HCT116 (cell line): ENCODE data around the gene PPEF2. TPM values are rescaled to one million over a fixed set of nuclear protein-coding genes. Genes with fewer than 3 reads are reported as not detected.

Source experiments
- ATAC-seq: fragments of 200-7000 bp; cut with Tn5 transposase; 2 replicates; pipeline ENCODE4 v1.9.1; 2020; ENCODE audit warnings: mild to moderate bottlenecking, moderate library complexity
- BruUV-seq: library from RNA; stranded (reverse); fragments of 400-500 nt; replicated peaks from 2 replicates; lab custom pipeline; 2021; lab: Mats Ljungman, UMichigan
- CTCF ChIA-PET: fragments of 300-600 bp; sonication (Branson Sonifier 250); formaldehyde crosslinking; loops from one replicate; lab custom pipeline; 2021; ENCODE audit warnings: antibody characterized with exemption; lab: Charles Lee
- POLR2A ChIA-PET: fragments of 300-600, 350-600 bp; sonication (Branson Sonifier 250); formaldehyde crosslinking; loops from one replicate; lab custom pipeline; 2021; ENCODE audit warnings: antibody characterized with exemption; lab: Charles Lee
- RAD21 ChIA-PET, 2 experiments: fragments of 300-600 bp; sonication (Branson Sonifier 250); formaldehyde crosslinking; loops; one replicate each; lab custom pipeline; 2023; ENCODE audit warnings: low total read pairs in 2 of 2; ENCODE audit not compliant: uncharacterized antibody in 2 of 2, unreplicated experiment in 2 of 2, low non-redundant PET in 1 of 2; lab: Charles Lee
- DNase-seq: peaks from one replicate; pipeline ENCODE4 v3.0.0-alpha.2; 2010; ENCODE audit warnings: low read depth, low spot score
- H2AFZ ChIP-seq: fragments of 200-600 bp; shearing (Covaris generic), sonication (generic); 2 replicates; pipeline ENCODE4 v1.6.1; 2017; ENCODE audit warnings: low read depth, mixed run types, mixed read lengths, antibody characterized with exemption, low read length; ENCODE audit not compliant: poor library complexity, severe bottlenecking
- H3K27ac ChIP-seq: 2 replicates; pipeline ENCODE4 v1.5.1; 2012; ENCODE audit warnings: low read depth, low read length
- H3K27me3 ChIP-seq: fragments of 200-600 bp; sonication (generic); 2 replicates; pipeline ENCODE4 v1.6.1; 2016; ENCODE audit warnings: mixed run types, low read length, mixed read lengths; ENCODE audit not compliant: insufficient read depth
- H3K36me3 ChIP-seq, 2 experiments: fragments of 200-500 bp in 1 of 2; fragments of 200-600 bp in 1 of 2; sonication (Bioruptor generic) in 1 of 2; sonication (generic) in 1 of 2; 2 replicates each; pipeline versions ENCODE4 v1.5.1 to v1.6.1; 2014 to 2016; ENCODE audit warnings: low read length in 2 of 2, inconsistent platforms in 1 of 2, mixed read lengths in 1 of 2, mixed run types in 1 of 2; ENCODE audit not compliant: insufficient read depth in 2 of 2, control insufficient read depth in 1 of 2
- H3K4me1 ChIP-seq, 2 experiments: fragments of 200-600 bp in 1 of 2; sonication (generic) in 1 of 2; 2 replicates each; pipeline versions ENCODE4 v1.5.1 to v1.6.1; 2012 to 2017; ENCODE audit warnings: low read length in 2 of 2, inconsistent platforms in 1 of 2, mild to moderate bottlenecking in 1 of 2, mixed read lengths in 1 of 2, mixed run types in 1 of 2, moderate library complexity in 1 of 2; ENCODE audit not compliant: insufficient read depth in 2 of 2, control insufficient read depth in 1 of 2
- H3K4me2 ChIP-seq: fragments of 200-600 bp; sonication (generic); 2 replicates; pipeline ENCODE4 v1.6.1; 2017; ENCODE audit warnings: mixed run types, low read length, mixed read lengths
- H3K4me3 ChIP-seq, 2 experiments: fragments of 200-600 bp in 1 of 2; sonication (generic) in 1 of 2; replicated peaks in 1 of 2; 2 replicates each; pipeline ENCODE4 v1.5.1; 2011 to 2016; ENCODE audit warnings: low read length in 2 of 2, control low read depth in 1 of 2, low read depth in 1 of 2, mild to moderate bottlenecking in 1 of 2, mixed read lengths in 1 of 2, mixed run types in 1 of 2
- H3K79me2 ChIP-seq: fragments of 200-600 bp; sonication (generic); 2 replicates; pipeline ENCODE4 v1.6.1; 2017; ENCODE audit warnings: mild to moderate bottlenecking, mixed run types, low read length, moderate library complexity, mixed read lengths; ENCODE audit not compliant: insufficient read depth
- H3K9ac ChIP-seq: fragments of 200-600 bp; sonication (generic); 2 replicates; pipeline ENCODE4 v1.6.1; 2016; ENCODE audit warnings: low read length, mixed read lengths
- H3K9me2 ChIP-seq: fragments of 200-600 bp; sonication (generic), shearing (Covaris generic); 2 replicates; pipeline ENCODE4 v1.6.1; 2017; ENCODE audit warnings: mixed run types, mild to moderate bottlenecking, moderate library complexity; ENCODE audit not compliant: insufficient read depth
- H3K9me3 ChIP-seq, 2 experiments: fragments of 200-500 bp in 1 of 2; fragments of 200-600 bp in 1 of 2; sonication (Bioruptor generic) in 1 of 2; sonication (generic) in 1 of 2; 2 replicates each; pipeline ENCODE4 v1.6.1; 2014 to 2017; ENCODE audit warnings: low read length in 2 of 2, mixed read lengths in 2 of 2, inconsistent platforms in 1 of 2, low read depth in 1 of 2, mild to moderate bottlenecking in 1 of 2, mixed run types in 1 of 2, moderate library complexity in 1 of 2; ENCODE audit not compliant: control insufficient read depth in 1 of 2, insufficient read depth in 1 of 2
- H4K20me1 ChIP-seq: fragments of 200-600 bp; sonication (generic), shearing (Covaris generic); 2 replicates; pipeline ENCODE4 v1.6.1; 2017; ENCODE audit warnings: mixed run types, mild to moderate bottlenecking, moderate library complexity; ENCODE audit not compliant: insufficient read depth
- CEBPB ChIP-seq: IDR thresholded peaks from 2 replicates; pipeline ENCODE4 v1.6.1; 2012; ENCODE audit warnings: low read depth
- EGR1 ChIP-seq: IDR thresholded peaks from 2 replicates; pipeline ENCODE4 v1.6.1; 2012; ENCODE audit warnings: low read depth
- EZH2 ChIP-seq: fragments of 200-600 bp; sonication (generic); IDR thresholded peaks from 2 replicates; pipeline ENCODE4 v1.6.1; 2017; ENCODE audit warnings: antibody characterized with exemption, mixed run types
- FOSL1 ChIP-seq: IDR thresholded peaks from 2 replicates; pipeline ENCODE4 v1.6.1; 2012; ENCODE audit warnings: low read depth
- JUND ChIP-seq: IDR thresholded peaks from 2 replicates; pipeline ENCODE4 v1.6.1; 2012
- POLR2AphosphoS5 ChIP-seq: IDR thresholded peaks from 2 replicates; pipeline ENCODE4 v1.6.1; 2011; ENCODE audit warnings: mild to moderate bottlenecking, low read depth, low read length, moderate library complexity
- SIN3A ChIP-seq: IDR thresholded peaks from 2 replicates; pipeline ENCODE4 v1.6.1; 2012; ENCODE audit warnings: low read depth
- ZFX ChIP-seq: fragments of 450-650 bp; IDR thresholded peaks from 2 replicates; pipeline ENCODE4 v1.6.1; 2017
- ZNF274 ChIP-seq: fragments of 200-500 bp; sonication (Bioruptor generic); IDR thresholded peaks from 2 replicates; pipeline ENCODE4 v1.6.1; 2014; ENCODE audit warnings: mild to moderate bottlenecking, low read depth, low read length, inconsistent platforms
- intact Hi-C: fragments of 100-400 bp; cut with micrococcal nuclease; formaldehyde crosslinking; loops from 2 replicates; pipeline ENCODE4 v1.10.0; 2022
- total RNA-seq: library from RNA; stranded (reverse); gene quantifications from one replicate; pipeline ENCODE4 v1.2.1, GENCODE V29; 2021; ENCODE audit not compliant: unreplicated experiment
- TF ChIP-seq, protein P1 (sequence below): IDR thresholded peaks from 2 replicates; pipeline ENCODE4 v1.6.1; 2012
- TF ChIP-seq, protein P2 (sequence below): IDR thresholded peaks from 2 replicates; pipeline ENCODE4 v1.6.1; 2012; ENCODE audit warnings: low read depth
- TF ChIP-seq, protein P3 (sequence below): IDR thresholded peaks from 2 replicates; pipeline ENCODE4 v1.6.1; 2011; ENCODE audit warnings: mild to moderate bottlenecking, low read length, moderate library complexity; ENCODE audit not compliant: insufficient replicate concordance; ENCODE audit errors: extremely low read depth
- TF ChIP-seq, protein P4 (sequence below), 3 experiments: fragments of 200-600 bp in 1 of 3; sonication (generic) in 1 of 3; IDR thresholded peaks in 2 of 3; conservative IDR thresholded peaks in 1 of 3; 2 replicates each; pipeline ENCODE4 v1.5.1; 2012 to 2017; ENCODE audit warnings: low read depth in 2 of 3, low read length in 2 of 3, antibody characterized with exemption in 1 of 3, borderline replicate concordance in 1 of 3, control low read depth in 1 of 3, mild to moderate bottlenecking in 1 of 3, mixed read lengths in 1 of 3, mixed run types in 1 of 3, moderate library complexity in 1 of 3; ENCODE audit not compliant: insufficient read depth in 1 of 3

The PPEF2 gene
- total RNA-seq, 1 experiment from 2014 or later = not detected

DNA sequence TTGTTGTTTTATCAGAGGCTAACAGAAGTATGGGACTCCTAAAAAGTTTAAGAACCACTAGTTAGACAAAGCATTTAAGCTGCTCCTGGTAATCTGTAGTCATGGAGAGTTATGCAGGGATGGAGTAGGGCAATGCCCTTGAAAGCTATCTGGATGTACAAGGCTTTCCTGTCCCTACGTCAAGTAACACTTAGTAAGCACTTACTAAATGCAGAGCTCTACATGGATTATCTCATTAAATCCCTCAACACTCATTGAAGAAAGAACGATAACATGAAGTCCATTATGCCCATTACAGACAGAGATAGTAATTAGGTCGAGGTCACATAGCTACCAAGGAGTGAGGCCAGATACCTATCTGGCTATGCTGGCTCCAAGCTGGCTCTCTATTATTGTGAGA is 33.2 kb downstream of the PPEF2 start:
- H3K36me3 ChIP-seq = no peaks in the 10 kb centered on the region
- H3K4me3 ChIP-seq = no peak overlapping the region
- CTCF ChIA-PET = interaction anchor here (2.3 kb wide), 1 partner anchor 26 kb away, joined by 6 read pairs; no protein-coding TSS in a partner anchor
- ATAC-seq (no peak), DNase-seq (no peak)
- no peak overlapping the region for H3K9ac ChIP-seq
- no peak overlapping the region for H3K27ac ChIP-seq
- BruUV-seq = no TSS peak
- H2AFZ ChIP-seq = no peak overlapping the region
- intact Hi-C loops = no loop called here
- H3K4me2 ChIP-seq = no peak overlapping the region
- no peak for TF ChIP-seq POLR2AphosphoS5
- TF ChIP-seq CEBPB = no peak
- no peak for TF ChIP-seq SIN3A
- POLR2A ChIA-PET = no interaction called here
- RAD21 ChIA-PET = no interaction called here
- H3K4me1 ChIP-seq = no peaks in the 10 kb centered on the region
- H3K27me3 ChIP-seq = no peaks in the 10 kb centered on the region
- no peaks in the 10 kb centered on the region for H3K9me2 ChIP-seq
- no peaks in the 10 kb centered on the region for H3K9me3 ChIP-seq
- H4K20me1 ChIP-seq = no peaks in the 10 kb centered on the region
- no peaks in the 10 kb centered on the region for H3K79me2 ChIP-seq

DNA sequence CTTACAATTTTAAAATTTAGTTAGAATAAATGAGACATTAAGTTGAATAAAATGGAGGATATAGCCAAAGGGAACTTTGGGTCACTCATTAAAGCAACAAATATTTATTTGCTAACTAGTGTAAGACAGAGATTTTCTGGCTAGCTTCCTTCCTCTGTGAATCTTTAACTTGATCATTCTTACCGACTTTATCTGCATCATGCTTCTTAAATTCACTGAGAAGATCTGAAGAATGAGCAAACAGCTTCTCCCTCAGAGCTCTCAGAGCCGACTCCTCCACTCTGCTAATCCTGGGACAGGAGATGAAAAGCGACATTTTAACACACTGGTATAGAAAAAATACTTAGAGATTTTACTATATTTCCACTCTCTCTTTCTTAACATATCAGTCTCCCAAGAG is 35.1 kb downstream of the PPEF2 start:
- no peak overlapping the region for H3K9ac ChIP-seq
- ChIA-PET POLR2A (no interaction called here), RAD21 (no interaction called here), CTCF (interaction anchor here (1.4 kb wide), 1 partner anchor 19 kb away, joined by 5 read pairs; no protein-coding TSS in a partner anchor)
- intact Hi-C loops = no loop called here
- no peaks in the 10 kb centered on the region for H3K79me2 ChIP-seq
- no peak overlapping the region for H2AFZ ChIP-seq
- no peak overlapping the region for H3K4me2 ChIP-seq
- DNase-seq = no peak
- H3K9me2 ChIP-seq = no peaks in the 10 kb centered on the region
- H3K4me1 ChIP-seq = no peaks in the 10 kb centered on the region
- ATAC-seq = no peak
- H3K4me3 ChIP-seq = no peak overlapping the region
- no TSS peak for BruUV-seq
- H4K20me1 ChIP-seq = no peaks in the 10 kb centered on the region
- H3K27me3 ChIP-seq = no peaks in the 10 kb centered on the region
- H3K9me3 ChIP-seq = no peaks in the 10 kb centered on the region
- H3K27ac ChIP-seq = no peak overlapping the region
- H3K36me3 ChIP-seq = no peaks in the 10 kb centered on the region
- TF ChIP-seq EZH2 = no peak
- TF ChIP-seq ZNF274 = no peak
- no peak for TF ChIP-seq EGR1
- TF ChIP-seq, protein P1, sequence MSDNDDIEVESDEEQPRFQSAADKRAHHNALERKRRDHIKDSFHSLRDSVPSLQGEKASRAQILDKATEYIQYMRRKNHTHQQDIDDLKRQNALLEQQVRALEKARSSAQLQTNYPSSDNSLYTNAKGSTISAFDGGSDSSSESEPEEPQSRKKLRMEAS = no peak
- TF ChIP-seq JUND = no peak
- TF ChIP-seq SIN3A = no peak
- TF ChIP-seq, protein P2, sequence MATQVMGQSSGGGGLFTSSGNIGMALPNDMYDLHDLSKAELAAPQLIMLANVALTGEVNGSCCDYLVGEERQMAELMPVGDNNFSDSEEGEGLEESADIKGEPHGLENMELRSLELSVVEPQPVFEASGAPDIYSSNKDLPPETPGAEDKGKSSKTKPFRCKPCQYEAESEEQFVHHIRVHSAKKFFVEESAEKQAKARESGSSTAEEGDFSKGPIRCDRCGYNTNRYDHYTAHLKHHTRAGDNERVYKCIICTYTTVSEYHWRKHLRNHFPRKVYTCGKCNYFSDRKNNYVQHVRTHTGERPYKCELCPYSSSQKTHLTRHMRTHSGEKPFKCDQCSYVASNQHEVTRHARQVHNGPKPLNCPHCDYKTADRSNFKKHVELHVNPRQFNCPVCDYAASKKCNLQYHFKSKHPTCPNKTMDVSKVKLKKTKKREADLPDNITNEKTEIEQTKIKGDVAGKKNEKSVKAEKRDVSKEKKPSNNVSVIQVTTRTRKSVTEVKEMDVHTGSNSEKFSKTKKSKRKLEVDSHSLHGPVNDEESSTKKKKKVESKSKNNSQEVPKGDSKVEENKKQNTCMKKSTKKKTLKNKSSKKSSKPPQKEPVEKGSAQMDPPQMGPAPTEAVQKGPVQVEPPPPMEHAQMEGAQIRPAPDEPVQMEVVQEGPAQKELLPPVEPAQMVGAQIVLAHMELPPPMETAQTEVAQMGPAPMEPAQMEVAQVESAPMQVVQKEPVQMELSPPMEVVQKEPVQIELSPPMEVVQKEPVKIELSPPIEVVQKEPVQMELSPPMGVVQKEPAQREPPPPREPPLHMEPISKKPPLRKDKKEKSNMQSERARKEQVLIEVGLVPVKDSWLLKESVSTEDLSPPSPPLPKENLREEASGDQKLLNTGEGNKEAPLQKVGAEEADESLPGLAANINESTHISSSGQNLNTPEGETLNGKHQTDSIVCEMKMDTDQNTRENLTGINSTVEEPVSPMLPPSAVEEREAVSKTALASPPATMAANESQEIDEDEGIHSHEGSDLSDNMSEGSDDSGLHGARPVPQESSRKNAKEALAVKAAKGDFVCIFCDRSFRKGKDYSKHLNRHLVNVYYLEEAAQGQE = no peak
- TF ChIP-seq, protein P3, sequence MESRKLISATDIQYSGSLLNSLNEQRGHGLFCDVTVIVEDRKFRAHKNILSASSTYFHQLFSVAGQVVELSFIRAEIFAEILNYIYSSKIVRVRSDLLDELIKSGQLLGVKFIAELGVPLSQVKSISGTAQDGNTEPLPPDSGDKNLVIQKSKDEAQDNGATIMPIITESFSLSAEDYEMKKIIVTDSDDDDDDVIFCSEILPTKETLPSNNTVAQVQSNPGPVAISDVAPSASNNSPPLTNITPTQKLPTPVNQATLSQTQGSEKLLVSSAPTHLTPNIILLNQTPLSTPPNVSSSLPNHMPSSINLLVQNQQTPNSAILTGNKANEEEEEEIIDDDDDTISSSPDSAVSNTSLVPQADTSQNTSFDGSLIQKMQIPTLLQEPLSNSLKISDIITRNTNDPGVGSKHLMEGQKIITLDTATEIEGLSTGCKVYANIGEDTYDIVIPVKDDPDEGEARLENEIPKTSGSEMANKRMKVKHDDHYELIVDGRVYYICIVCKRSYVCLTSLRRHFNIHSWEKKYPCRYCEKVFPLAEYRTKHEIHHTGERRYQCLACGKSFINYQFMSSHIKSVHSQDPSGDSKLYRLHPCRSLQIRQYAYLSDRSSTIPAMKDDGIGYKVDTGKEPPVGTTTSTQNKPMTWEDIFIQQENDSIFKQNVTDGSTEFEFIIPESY = no peak
- no peak for TF ChIP-seq FOSL1
- TF ChIP-seq, protein P4, sequence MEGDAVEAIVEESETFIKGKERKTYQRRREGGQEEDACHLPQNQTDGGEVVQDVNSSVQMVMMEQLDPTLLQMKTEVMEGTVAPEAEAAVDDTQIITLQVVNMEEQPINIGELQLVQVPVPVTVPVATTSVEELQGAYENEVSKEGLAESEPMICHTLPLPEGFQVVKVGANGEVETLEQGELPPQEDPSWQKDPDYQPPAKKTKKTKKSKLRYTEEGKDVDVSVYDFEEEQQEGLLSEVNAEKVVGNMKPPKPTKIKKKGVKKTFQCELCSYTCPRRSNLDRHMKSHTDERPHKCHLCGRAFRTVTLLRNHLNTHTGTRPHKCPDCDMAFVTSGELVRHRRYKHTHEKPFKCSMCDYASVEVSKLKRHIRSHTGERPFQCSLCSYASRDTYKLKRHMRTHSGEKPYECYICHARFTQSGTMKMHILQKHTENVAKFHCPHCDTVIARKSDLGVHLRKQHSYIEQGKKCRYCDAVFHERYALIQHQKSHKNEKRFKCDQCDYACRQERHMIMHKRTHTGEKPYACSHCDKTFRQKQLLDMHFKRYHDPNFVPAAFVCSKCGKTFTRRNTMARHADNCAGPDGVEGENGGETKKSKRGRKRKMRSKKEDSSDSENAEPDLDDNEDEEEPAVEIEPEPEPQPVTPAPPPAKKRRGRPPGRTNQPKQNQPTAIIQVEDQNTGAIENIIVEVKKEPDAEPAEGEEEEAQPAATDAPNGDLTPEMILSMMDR (IDR thresholded peaks at IDR 0.05 in 2 of 3, conservative IDR thresholded peaks at IDR 0.05 in 1 of 3; ENCODE audit: borderline replicate concordance in 1 of 3, insufficient read depth in 1 of 3, low read depth in 2 of 3, low read length in 2 of 3) = no peak
- TF ChIP-seq ZFX = no peak
